HG03378 (cell line): ENCODE results near the gene FREM1.
"Not testable (repeated sequence)": the region's sequence is repeated elsewhere in the genome, so short reads cannot be mapped to it uniquely, and the experiment has no call there.

Experiments used
- ATAC-seq: cut with Tn5 transposase; IDR thresholded peaks from one replicate; pipeline ENCODE4 v1.9.1; 2021; ENCODE audit warnings: mild to moderate bottlenecking, moderate library complexity; ENCODE audit not compliant: unreplicated experiment

The FREM1 gene

DNA sequence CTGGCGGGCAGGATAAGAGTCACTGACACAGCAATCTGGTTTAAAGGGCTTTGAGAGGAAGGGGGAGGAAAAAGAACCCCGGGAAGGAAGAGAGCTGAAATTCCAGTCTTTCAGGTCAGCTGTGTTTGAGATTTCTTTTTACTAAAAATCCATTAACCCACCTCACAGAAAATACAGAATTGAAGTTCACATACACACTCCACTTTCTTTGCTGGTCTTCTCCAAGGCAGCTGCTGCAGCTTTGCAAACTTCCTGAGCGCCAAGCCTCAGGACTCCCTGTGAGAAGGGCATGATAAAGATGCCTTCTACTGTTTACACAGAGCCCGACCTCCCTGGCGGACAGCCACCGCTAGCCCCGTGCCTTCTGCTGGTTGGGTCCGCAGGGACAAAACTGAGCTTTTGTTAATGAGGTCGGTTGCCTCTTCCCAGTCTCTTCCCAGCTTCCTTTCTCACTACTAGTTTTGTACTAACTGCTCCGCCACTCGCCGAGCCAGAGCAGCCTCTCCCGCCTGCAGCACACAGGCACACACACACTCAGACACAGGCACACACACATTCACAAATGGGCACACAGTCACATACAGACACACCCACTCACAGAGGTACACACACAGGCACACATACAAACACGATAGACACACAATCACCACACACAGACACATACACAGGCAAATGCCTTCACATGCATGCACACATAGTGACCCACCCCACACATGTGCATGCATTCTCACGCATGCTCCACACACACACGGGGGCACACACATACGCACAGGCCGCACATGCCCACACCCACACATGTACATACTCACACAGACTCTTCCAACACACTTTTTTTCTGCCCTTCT is at the start of gene FREM1:
TSS of gene FREM1 (minus strand) at position 468 of the 845 bp plus-strand sequence. CDS start 41,451 bp downstream, outside the sequence.
- no peak for ATAC-seq

- ATAC-seq: no peak
Measured at GRCh38 chr9:14958989-14959388, 48.8 kb upstream of the FREM1 start.

DNA sequence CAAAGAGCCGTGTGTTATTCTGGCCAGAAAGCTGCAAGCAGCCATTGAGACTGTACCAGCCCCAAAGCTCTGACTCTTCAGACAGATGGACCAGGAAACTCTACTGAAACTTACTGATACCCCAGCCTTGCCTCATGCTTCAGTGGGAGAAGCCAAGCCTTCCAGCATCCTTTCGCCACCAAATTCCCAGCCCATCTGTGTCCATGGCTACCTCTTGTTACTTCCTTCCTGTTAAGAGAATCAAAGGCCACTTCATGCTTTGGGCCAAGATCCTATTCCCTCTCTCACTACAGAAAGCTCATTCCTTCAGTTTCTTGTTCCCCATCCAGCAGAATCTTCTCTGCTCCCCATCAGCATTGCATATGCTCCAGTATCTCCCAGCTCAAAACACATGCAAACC is 46.9 kb upstream of the FREM1 start:
- ATAC-seq: no peak

DNA sequence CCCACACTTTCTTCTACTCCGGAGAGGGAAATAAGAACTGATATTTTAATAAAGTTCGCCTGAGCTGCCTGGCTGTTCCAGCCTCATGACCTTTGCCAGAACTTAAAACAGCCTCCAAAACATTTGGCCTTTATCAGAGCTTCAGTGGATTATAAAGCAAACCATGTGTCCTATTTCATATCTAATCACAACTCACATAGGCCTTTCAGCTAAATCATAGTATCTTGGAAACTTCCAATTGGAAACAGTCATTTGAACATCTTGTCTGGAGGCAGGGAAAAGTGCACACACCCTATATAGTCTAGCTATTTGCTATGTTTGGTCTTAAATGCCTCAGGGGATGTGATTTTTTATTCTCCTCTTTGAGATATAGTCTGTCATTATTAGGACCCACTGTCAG is 46.0 kb upstream of the FREM1 start:
- ATAC-seq: no peak

- ATAC-seq: no peak
Measured at GRCh38 chr9:14945351-14945750, 35.1 kb upstream of the FREM1 start.

DNA sequence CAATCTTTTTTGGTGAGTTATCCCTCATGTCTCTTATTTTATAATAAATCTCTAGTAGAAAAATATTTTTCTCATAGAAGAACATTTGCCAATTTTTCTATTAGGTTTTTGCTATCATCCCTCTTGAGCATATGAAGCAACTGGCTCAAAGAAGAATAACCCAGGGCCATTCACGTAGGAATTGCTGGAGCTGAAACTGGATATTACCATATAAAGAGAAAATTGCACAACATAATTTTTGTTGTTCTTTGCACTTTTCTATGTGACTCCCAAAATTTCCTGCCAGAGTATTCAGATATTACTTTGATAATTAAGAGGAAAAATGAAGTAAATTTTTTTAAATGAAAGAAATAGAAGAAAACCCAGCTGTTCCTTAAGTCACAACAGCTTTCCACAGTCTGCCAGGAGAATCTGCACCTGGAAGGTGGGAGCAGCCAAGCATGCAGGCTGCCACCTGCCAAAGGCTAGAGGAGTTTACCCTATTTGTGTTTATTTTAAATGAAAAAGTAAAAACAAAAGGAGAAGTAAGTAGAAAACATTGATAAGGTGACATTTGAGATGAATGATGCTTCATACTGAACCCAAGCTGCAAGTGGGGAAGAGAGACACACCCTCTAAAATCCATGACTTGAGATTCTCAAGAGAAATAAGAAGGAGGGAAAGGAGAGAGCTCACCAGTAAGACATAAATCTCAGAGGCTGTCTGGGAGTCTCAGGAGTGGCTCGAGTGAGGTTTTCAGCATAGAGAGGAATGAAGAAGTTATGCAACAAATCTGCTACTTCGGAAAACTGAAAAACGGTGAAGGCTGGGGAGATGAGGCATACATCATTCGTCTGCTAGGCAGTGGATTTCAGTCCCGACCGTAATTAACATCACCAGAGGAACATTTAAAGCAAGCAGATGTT is 31.5 kb upstream of the FREM1 start:
- ATAC-seq: no peak

DNA sequence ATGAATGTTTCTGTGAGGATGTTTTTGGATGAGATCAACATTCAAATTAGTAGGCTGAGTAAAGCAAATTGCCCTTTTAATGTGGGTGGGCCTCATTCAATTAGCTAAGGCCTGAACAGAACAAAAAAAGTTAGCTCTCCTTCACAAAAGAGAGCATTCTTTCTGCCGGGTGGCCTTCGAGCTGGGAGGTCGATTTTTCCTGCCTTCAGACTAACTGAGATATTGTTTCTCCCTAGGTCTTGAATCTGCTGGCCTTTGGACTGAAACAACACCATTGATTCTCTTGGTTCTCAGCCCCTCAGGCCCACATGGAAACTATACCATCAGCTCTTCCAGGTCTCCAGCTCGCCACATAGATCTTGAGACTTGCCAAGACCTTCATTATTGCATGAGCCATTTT is 29.1 kb upstream of the FREM1 start:
- ATAC-seq: no peak

- no peak for ATAC-seq
Measured at GRCh38 chr9:14937216-14937615, 27.0 kb upstream of the FREM1 start.

GRCh38 chr9:14936491-14936890 is 26.3 kb upstream of the FREM1 start:
- no peak for ATAC-seq

DNA sequence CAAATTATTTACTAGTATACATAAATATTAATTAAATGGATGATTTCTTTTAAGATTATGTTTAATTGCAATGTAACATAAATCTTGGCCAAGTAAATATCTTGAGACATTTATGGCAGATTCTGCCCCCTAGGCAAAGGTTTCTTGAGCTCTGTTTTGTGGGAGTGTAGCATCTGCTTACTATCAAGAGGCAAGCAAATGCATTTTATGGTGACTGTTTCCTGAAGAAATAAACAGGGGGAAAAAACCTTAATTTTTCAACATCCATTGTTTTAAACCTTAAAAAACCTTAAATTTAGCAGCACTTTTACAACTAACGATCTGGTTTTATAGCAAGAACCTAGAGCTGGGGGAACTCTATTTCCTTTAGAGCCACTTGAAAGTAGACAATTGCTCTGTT is 25.7 kb upstream of the FREM1 start:
- no peak for ATAC-seq

DNA sequence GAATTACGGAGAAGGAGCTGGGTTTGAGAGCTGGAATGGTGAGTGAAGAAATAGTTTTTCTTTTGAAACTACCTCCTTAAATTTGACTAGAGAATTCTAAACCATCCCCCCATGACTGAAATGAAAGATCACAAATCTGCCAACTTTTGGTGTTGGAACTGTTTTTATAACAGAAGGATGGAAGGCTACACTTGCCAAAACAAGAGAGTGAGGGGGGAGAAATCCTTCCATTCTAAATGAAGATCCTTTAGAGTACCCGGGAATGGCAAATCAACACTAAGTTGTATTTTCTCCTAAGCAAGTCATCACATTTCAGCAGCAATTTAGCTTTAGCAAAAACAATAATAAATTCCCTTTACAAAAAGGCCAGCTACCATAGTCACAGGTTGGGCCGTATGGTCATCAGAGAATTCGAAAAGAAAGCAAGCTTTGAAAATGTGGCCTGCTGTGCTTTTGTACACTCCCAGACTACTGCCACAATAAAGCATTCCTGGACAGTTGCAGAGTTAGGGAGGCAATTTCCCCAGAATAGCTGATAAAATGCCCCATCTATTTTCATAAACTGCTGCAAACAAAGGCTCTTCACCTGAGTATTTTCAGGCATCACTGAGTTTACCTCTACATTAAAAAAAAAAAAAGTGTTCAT is 25.0 kb upstream of the FREM1 start:
- no peak for ATAC-seq

- ATAC-seq: no peak
Measured at GRCh38 chr9:14932641-14933040, 22.4 kb upstream of the FREM1 start.

DNA sequence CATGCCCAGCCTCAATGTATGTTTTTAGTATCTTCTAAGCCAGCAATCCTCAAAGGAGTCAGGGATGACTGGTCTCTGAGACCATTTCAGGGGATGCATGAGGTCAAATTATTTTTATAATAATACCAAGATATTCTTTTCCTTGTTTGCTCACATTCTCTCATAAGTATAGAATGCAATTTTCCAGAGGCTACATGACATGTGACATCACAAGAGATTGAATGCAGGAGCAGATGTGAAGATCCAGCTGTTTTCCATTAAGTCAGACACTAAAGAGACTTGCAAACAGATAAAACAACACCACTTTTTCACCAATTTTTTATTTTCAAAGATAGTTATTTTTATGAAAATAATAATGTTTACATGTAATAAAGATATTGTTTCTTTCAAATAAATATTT is 22.0 kb upstream of the FREM1 start:
- ATAC-seq: no peak

DNA sequence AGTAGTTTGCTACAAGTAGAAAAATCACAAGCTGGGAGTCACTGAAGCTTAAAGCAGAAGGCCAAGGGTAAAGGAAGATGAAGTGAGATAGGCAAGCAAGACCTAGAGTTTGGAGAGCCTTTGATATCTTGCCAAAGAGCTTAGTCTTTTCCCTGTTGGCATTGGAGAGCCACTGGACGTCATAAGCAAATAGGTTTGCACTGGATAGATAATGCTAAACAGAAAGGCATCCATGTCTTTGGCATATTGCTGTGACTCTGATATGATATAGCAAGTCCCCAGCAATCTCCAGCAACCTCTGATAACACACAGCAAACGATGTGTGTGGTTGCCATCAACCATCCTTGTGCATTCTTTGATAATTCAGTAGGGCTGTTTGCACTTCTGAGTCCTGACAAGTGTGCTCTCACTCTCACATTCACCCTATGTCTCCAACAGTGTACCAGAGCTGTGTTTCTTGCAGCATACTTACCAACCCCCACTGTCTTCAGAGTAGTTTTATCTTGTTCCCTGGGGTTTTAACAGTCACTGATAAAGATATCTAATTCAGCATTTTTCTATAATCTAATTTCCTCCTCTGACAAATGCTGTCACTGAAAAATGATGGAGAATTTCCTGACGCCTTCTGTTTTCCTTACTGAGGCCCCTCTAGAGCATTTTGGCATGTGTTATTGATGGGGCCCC is 16.9 kb upstream of the FREM1 start:
- no peak for ATAC-seq

- ATAC-seq: no peak
Measured at GRCh38 chr9:14924230-14925219, 14.3 kb upstream of the FREM1 start.

- ATAC-seq: no peak
Measured at GRCh38 chr9:14923701-14924100, 13.5 kb upstream of the FREM1 start.

DNA sequence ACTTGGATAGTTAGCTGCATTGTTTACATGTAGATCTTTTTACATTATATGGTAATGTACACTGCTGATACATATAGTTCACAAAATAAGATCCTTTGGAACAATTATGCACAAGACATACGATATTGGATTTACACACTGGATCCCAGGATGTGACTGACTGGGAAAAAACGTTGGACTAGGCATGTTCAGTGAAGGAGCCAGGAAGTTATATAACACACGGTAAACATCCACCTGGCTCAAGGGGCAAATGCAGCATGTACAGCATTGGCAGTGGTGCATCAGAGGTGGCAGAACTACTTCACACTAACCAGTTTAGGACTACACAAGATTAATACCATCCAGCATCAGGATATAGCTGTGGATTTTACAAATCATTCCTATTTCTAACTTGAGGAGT is 10.6 kb upstream of the FREM1 start:
- not testable (repeated sequence) for ATAC-seq

DNA sequence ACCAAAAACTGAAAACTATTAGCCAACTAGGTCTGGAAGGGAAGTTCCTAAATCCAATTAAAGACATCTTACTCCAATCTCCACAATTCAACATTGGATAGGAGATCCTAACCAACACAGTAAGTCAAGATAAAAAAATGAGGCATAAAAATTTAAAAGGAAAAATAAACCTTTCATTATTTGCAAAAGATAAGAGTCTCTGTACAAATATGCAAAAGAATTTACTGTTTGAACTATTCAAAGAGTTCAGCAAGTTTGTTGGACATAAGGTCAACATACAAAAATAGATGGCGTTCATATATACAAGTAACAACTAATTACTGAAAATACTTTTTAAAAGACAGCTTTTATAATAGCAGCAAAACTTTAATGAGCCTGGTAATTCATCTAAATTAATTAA is 3.1 kb upstream of the FREM1 start:
- no peak for ATAC-seq

- ATAC-seq: no peak
Measured at GRCh38 chr9:14912859-14913258, 2.6 kb upstream of the FREM1 start.

GRCh38 chr9:14911046-14911445 is 818 bp upstream of the FREM1 start:
- no peak for ATAC-seq
